ENCODE data around the gene HDAC8.

Gene HDAC8

GRCh38 chrX:72282302-72282701 lies 290.3 kb downstream of the HDAC8 start:
- DNase-seq (ENCODE audit: low read depth) = no peak

- DNase-seq (ENCODE audit: low read depth) = no peak
Observed at GRCh38 chrX:72280321-72280845, 292.3 kb downstream of the HDAC8 start.

All from activated T-helper 1 cell treated with Interleukin-2 at 50 U/mL for 16 hours (primary cell).